Endodermal cell (in vitro differentiated cells): ENCODE results near the gene CCR9. TPM values are rescaled to one million over a fixed set of nuclear protein-coding genes. Genes with fewer than 3 reads are reported as not detected.

ENCODE experiments used
- DNase-seq: peaks from one replicate; pipeline ENCODE4 v3.0.0-alpha.2; 2017
- H3K27ac ChIP-seq: 2 replicates; pipeline ENCODE4 v1.5.1; 2013; ENCODE audit warnings: mild to moderate bottlenecking, low read depth, low read length, moderate library complexity
- H3K27me3 ChIP-seq: 2 replicates; pipeline ENCODE4 v1.6.1; 2013; ENCODE audit warnings: mild to moderate bottlenecking, low read length, moderate library complexity; ENCODE audit not compliant: insufficient read depth, control insufficient read depth, poor library complexity, severe bottlenecking
- H3K36me3 ChIP-seq: 2 replicates; pipeline ENCODE4 v1.7.0; 2013; ENCODE audit warnings: mild to moderate bottlenecking, low read length, moderate library complexity; ENCODE audit not compliant: control insufficient read depth, insufficient read depth
- H3K4me1 ChIP-seq: one replicate; pipeline ENCODE4 v1.7.0; 2013; ENCODE audit warnings: low read length; ENCODE audit not compliant: control insufficient read depth, insufficient read depth
- H3K4me3 ChIP-seq: 2 replicates; pipeline ENCODE4 v1.5.1; 2013; ENCODE audit warnings: mild to moderate bottlenecking, low read length, moderate library complexity
- H3K9ac ChIP-seq: 2 replicates; pipeline ENCODE4 v1.6.1; 2013; ENCODE audit warnings: mild to moderate bottlenecking, low read length, moderate library complexity; ENCODE audit not compliant: poor library complexity, severe bottlenecking; ENCODE audit errors: extremely low read depth
- H3K9me3 ChIP-seq: 2 replicates; pipeline ENCODE4 v1.6.1; 2013; ENCODE audit warnings: mild to moderate bottlenecking, low read length, moderate library complexity; ENCODE audit not compliant: control insufficient read depth
- H3K27ac Mint-ChIP-seq: 2 replicates; pipeline ENCODE4 v1.8.0; 2020; ENCODE audit warnings: mixed read lengths
- H3K27me3 Mint-ChIP-seq: 2 replicates; pipeline ENCODE4 v1.8.0; 2021; ENCODE audit warnings: mild to moderate bottlenecking, mixed read lengths; ENCODE audit not compliant: insufficient read depth
- H3K36me3 Mint-ChIP-seq: 2 replicates; pipeline ENCODE4 v1.8.0; 2020; ENCODE audit warnings: low read depth, mixed read lengths
- H3K4me1 Mint-ChIP-seq: 2 replicates; pipeline ENCODE4 v1.8.0; 2020; ENCODE audit warnings: mixed read lengths
- H3K4me3 Mint-ChIP-seq: 2 replicates; pipeline ENCODE4 v1.8.0; 2020; ENCODE audit warnings: mild to moderate bottlenecking, moderate library complexity, mixed read lengths
- H3K9me3 Mint-ChIP-seq: 2 replicates; pipeline ENCODE4 v1.8.0; 2020; ENCODE audit warnings: mild to moderate bottlenecking, mixed read lengths
- WGBS, 2 experiments: methylation state at CpG; one replicate each; pipeline versions ENCODE4 v1.1.5 to v1.1.7; 2013; ENCODE audit warnings: missing lambda C conversion rate in 2 of 2, mixed read lengths in 1 of 2; ENCODE audit not compliant: insufficient coverage in 1 of 2, insufficient read length in 1 of 2; 5-methylcytosine and 5-hydroxymethylcytosine counted together
- long read RNA-seq, 4 experiments: library from polyadenylated mRNA in 2 of 4; library from RNA in 1 of 4; library from capped mRNA in 1 of 4; stranded (forward) in 3 of 4; unstranded in 1 of 4; transcript quantifications; one replicate each; pipeline ENCODE4 v2.0.0, GENCODE V29; 2020 to 2021; ENCODE audit warnings: inconsistent platforms in 1 of 4
- polyA plus RNA-seq, 2 experiments: library from polyadenylated mRNA; stranded (reverse); fragments of 50-300 nt; gene quantifications; one replicate each; pipeline ENCODE4 v1.2.3, GENCODE V29; 2013
- total RNA-seq, 2 donors: library from RNA; stranded (reverse); fragmentation: NEBNext Ultra II Directional in 1 of 2; extraction: Animal tissue kit (Norgen Biotek cat#: 25700) in 1 of 2; gene quantifications; 2 replicates in 1 of 2; 3 replicates in 1 of 2; pipeline ENCODE4 v1.2.1, GENCODE V29; 2021
- TF ChIP-seq, protein P1 (sequence below): fragments of 200-600 bp; sonication (generic); conservative IDR thresholded peaks from 2 replicates; pipeline ENCODE4 v1.5.0; 2021; ENCODE audit warnings: antibody characterized with exemption, mild to moderate bottlenecking

The CCR9 gene
- total RNA-seq, result not detected
- polyA plus RNA-seq (2013, experiment 1 of 2), result not detected
- polyA plus RNA-seq (2013, experiment 2 of 2), result not detected
- long read RNA-seq, experiment 1, result 0 reads
- long read RNA-seq, experiment 2, result 0 reads
- long read RNA-seq, experiment 3, result 0 reads
- long read RNA-seq, experiment 4, result 0 reads

DNA sequence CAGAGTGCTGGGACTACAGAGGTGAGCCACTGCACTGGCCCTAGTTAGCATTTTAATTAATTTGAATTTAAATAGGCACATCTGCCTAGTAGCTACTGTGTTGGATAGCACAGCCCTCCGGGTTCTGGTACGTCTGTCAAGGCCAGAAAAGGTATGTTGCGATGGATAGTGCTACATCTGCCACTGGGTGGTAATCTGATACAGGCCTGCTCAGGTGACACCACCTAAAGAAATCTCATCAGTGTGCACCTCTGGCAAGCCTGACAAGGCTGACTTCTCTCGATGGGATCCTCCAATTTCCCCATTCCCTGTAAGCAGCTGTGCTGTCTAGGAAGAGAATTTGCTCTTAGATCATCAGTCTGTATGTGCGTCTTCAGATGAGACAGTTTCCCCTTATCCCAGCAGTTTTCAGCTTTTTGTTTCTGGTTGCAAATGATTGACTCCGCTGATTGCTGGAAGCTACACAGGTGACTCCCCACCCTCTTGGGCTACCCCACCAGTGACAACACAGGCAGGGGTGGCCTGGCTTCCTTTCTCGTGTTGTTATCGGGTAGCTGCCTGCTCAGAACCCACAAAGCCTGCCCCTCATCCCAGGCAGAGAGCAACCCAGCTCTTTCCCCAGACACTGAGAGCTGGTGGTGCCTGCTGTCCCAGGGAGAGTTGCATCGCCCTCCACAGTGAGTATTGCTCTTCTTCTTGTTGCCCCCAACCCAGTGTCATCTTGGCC lies at the start of gene CCR9:
Gene CCR9 (plus strand): TSS at position 565 of the 727 bp plus-strand sequence. CDS start 8,391 bp downstream, outside the sequence.
- Mint-ChIP-seq H3K36me3 (no peaks in the 10 kb centered on the region), H3K9me3 (no peaks in the 10 kb centered on the region), H3K27ac (no peak within 1 kb of the TSS), H3K27me3 (peaks cover 16% of the 10 kb centered on the region), H3K4me3 (no peak within 1 kb of the TSS), H3K4me1 (no peaks in the 10 kb centered on the region)
- Histone ChIP-seq H3K9me3 (no peaks in the 10 kb centered on the region), H3K4me1 (no peaks in the 10 kb centered on the region), H3K9ac (no peak within 1 kb of the TSS), H3K36me3 (no peaks in the 10 kb centered on the region), H3K27ac (no peak within 1 kb of the TSS), H3K4me3 (no peak within 1 kb of the TSS), H3K27me3 (peaks cover 32% of the 10 kb centered on the region)
- TF ChIP-seq, protein P1, sequence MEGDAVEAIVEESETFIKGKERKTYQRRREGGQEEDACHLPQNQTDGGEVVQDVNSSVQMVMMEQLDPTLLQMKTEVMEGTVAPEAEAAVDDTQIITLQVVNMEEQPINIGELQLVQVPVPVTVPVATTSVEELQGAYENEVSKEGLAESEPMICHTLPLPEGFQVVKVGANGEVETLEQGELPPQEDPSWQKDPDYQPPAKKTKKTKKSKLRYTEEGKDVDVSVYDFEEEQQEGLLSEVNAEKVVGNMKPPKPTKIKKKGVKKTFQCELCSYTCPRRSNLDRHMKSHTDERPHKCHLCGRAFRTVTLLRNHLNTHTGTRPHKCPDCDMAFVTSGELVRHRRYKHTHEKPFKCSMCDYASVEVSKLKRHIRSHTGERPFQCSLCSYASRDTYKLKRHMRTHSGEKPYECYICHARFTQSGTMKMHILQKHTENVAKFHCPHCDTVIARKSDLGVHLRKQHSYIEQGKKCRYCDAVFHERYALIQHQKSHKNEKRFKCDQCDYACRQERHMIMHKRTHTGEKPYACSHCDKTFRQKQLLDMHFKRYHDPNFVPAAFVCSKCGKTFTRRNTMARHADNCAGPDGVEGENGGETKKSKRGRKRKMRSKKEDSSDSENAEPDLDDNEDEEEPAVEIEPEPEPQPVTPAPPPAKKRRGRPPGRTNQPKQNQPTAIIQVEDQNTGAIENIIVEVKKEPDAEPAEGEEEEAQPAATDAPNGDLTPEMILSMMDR, result no peak
- 91 to 97% methylated on average over 8 to 9 of the region's 9 CpGs for WGBS, 2 experiments
- no peak for DNase-seq

GRCh38 chr3:45838466-45838865 lies 47.9 kb upstream of the CCR9 start:
- 75% methylated on average over 1 of the region's 1 CpG; no CpG with 5 or more reads in 1 of the 2 experiments for WGBS, 2 experiments

GRCh38 chr3:45841420-45841756 lies 45.0 kb upstream of the CCR9 start:
- peak overlapping the region; percentile 72 for H3K27ac ChIP-seq
- no peaks in the 10 kb centered on the region for H3K4me1 ChIP-seq
- H3K9ac ChIP-seq, result peak overlapping the region; percentile 87
- peak overlapping the region; percentile 92 for H3K27ac Mint-ChIP-seq
- WGBS, 2 experiments, result 6 to 8% methylated on average over 8 to 15 of the region's 15 CpGs
- TF ChIP-seq, protein P1, result no peak
- H3K4me3 Mint-ChIP-seq, result peak overlapping the region; percentile 76
- DNase-seq, result no peak
- H3K36me3 Mint-ChIP-seq, result peaks cover 5% of the 10 kb centered on the region
- peaks cover 5% of the 10 kb centered on the region for H3K36me3 ChIP-seq
- no peaks in the 10 kb centered on the region for H3K9me3 ChIP-seq
- H3K27me3 Mint-ChIP-seq, result peaks cover 45% of the 10 kb centered on the region
- H3K27me3 ChIP-seq, result peaks cover 45% of the 10 kb centered on the region
- peaks cover 2% of the 10 kb centered on the region for H3K4me1 Mint-ChIP-seq
- H3K4me3 ChIP-seq, result peak overlapping the region; percentile 87
- peaks cover 1% of the 10 kb centered on the region for H3K9me3 Mint-ChIP-seq

More at GRCh38 chr3:45838466-45838865, 47.9 kb upstream of the CCR9 start:
- Mint-ChIP-seq H3K4me1 (peaks cover 2% of the 10 kb centered on the region), H3K9me3 (peaks cover 1% of the 10 kb centered on the region), H3K27ac (no peak overlapping the region), H3K36me3 (peaks cover 9% of the 10 kb centered on the region), H3K4me3 (no peak overlapping the region), H3K27me3 (peaks cover 17% of the 10 kb centered on the region)
- H3K9me3 ChIP-seq, result no peaks in the 10 kb centered on the region
- no peak for DNase-seq
- peaks cover 15% of the 10 kb centered on the region for H3K27me3 ChIP-seq
- peaks cover 19% of the 10 kb centered on the region for H3K36me3 ChIP-seq
- H3K27ac ChIP-seq, result no peak overlapping the region
- no peak overlapping the region for H3K4me3 ChIP-seq
- H3K9ac ChIP-seq, result no peak overlapping the region
- TF ChIP-seq, protein P1, result no peak
- no peaks in the 10 kb centered on the region for H3K4me1 ChIP-seq
